GM12878 (cell line): ENCODE results near the gene PLPPR1. TPM values are rescaled to one million over a fixed set of nuclear protein-coding genes. Genes with fewer than 3 reads are reported as not detected.

Experiments
- ATAC-seq: fragments of 200-7000 bp; cut with Tn5 transposase; 3 replicates; pipeline ENCODE4 v1.9.1; 2020; ENCODE audit warnings: mild to moderate bottlenecking, moderate library complexity
- BruUV-seq: library from RNA; stranded (reverse); fragments of 400-500 nt; replicated peaks from 2 replicates; lab custom pipeline; 2021; lab: Mats Ljungman, UMichigan
- CTCF ChIA-PET: fragments of 300-600 bp; sonication (Branson Sonifier 250); formaldehyde crosslinking; extraction: SDS; loops from one replicate; lab custom pipeline; 2021; ENCODE audit warnings: inconsistent platforms; lab: Yijun Ruan, JAX
- POLR2A ChIA-PET: fragments of 350-600 bp; formaldehyde crosslinking; extraction: SDS; loops from one replicate; lab custom pipeline; 2021; ENCODE audit warnings: inconsistent platforms; lab: Charles Lee
- RAD21 ChIA-PET: fragments of 300-600 bp; sonication (Branson Sonifier 250); formaldehyde crosslinking; loops from one replicate; lab custom pipeline; 2023; ENCODE audit warnings: antibody characterized with exemption; ENCODE audit not compliant: unreplicated experiment; lab: Charles Lee
- SMC1A ChIA-PET: fragments of 300-600 bp; sonication (Branson Sonifier 250); formaldehyde crosslinking; loops from one replicate; lab custom pipeline; 2023; ENCODE audit not compliant: unreplicated experiment, uncharacterized antibody; lab: Charles Lee
- DNase-seq: peaks from one replicate; pipeline ENCODE4 v3.0.0-alpha.2; 2011; ENCODE audit warnings: low read depth, low spot score
- FAIRE-seq: peaks from 3 replicates; lab custom pipeline; 2011; peaks lifted over from hg19 to GRCh38; lab: Jason Lieb, UNC
- H2AFZ ChIP-seq: 2 replicates; pipeline ENCODE4 v1.6.0; 2011; ENCODE audit warnings: low read depth, low read length, control low read depth; ENCODE audit not compliant: control insufficient read depth
- H3K27ac ChIP-seq: 2 replicates; pipeline ENCODE4 v1.5.1; 2011; ENCODE audit warnings: control low read depth; ENCODE audit not compliant: control insufficient read depth, insufficient read depth
- H3K27me3 ChIP-seq, 2 experiments: replicated peaks in 1 of 2; 2 replicates each; pipeline versions ENCODE4 v1.6.0 to v1.6.1; 2011; ENCODE audit warnings: low read length in 1 of 2; ENCODE audit not compliant: control insufficient read depth in 2 of 2, insufficient read depth in 2 of 2
- H3K36me3 ChIP-seq, 2 experiments: 2 replicates each; pipeline ENCODE4 v1.5.1; 2011; ENCODE audit warnings: low read length in 1 of 2; ENCODE audit not compliant: control insufficient read depth in 2 of 2, insufficient read depth in 2 of 2
- H3K4me1 ChIP-seq: 2 replicates; pipeline ENCODE4 v1.6.1; 2011; ENCODE audit warnings: mild to moderate bottlenecking, low read length, moderate library complexity, mixed read lengths; ENCODE audit not compliant: control insufficient read depth, insufficient read depth
- H3K4me2 ChIP-seq: 2 replicates; pipeline ENCODE4 v1.6.0; 2011; ENCODE audit warnings: control low read depth; ENCODE audit not compliant: control insufficient read depth, insufficient read depth
- H3K4me3 ChIP-seq: fragments of 200-600 bp; sonication (generic); 2 replicates; pipeline ENCODE4 v1.5.1; 2016
- H3K79me2 ChIP-seq: 2 replicates; pipeline ENCODE4 v1.6.0; 2011; ENCODE audit warnings: low read length; ENCODE audit not compliant: control insufficient read depth, insufficient read depth
- H3K9ac ChIP-seq: 2 replicates; pipeline ENCODE4 v1.8.0; 2011; ENCODE audit warnings: low read length, control low read depth, mixed read lengths; ENCODE audit not compliant: control insufficient read depth, insufficient read depth
- H3K9me3 ChIP-seq: replicated peaks from 3 replicates; pipeline ENCODE4 v1.5.1; 2011; ENCODE audit warnings: mild to moderate bottlenecking, low read length; ENCODE audit not compliant: control insufficient read depth, insufficient read depth
- H4K20me1 ChIP-seq: 2 replicates; pipeline ENCODE4 v1.6.0; 2011; ENCODE audit not compliant: control insufficient read depth, insufficient read depth
- ASH2L ChIP-seq: fragments of 300-600, 200-600 bp; sonication (generic); IDR thresholded peaks from 2 replicates; pipeline ENCODE4 v1.6.1; 2017; ENCODE audit warnings: low read depth, mild to moderate bottlenecking, borderline replicate concordance
- BRCA1 ChIP-seq: IDR thresholded peaks from 2 replicates; pipeline ENCODE4 v1.6.1; 2011; ENCODE audit warnings: low read depth, low read length, improper control_type of control experiment
- CBX5 ChIP-seq: sonication (generic); IDR thresholded peaks from 2 replicates; pipeline ENCODE4 v1.6.1; 2016; ENCODE audit warnings: low read depth, moderate library complexity, mild to moderate bottlenecking, inconsistent platforms
- EZH2 ChIP-seq: IDR thresholded peaks from 2 replicates; pipeline ENCODE4 v1.6.1; 2012; ENCODE audit warnings: low read depth, mild to moderate bottlenecking, control low read depth, inconsistent platforms, low read length, borderline replicate concordance; ENCODE audit not compliant: control insufficient read depth
- JUNB ChIP-seq: IDR thresholded peaks from 2 replicates; pipeline ENCODE4 v1.6.1; 2016; ENCODE audit warnings: antibody characterized with exemption, mild to moderate bottlenecking
- JUND ChIP-seq: IDR thresholded peaks from 2 replicates; pipeline ENCODE4 v1.6.1; 2012; ENCODE audit warnings: low read depth, mild to moderate bottlenecking, low read length, improper control_type of control experiment, moderate library complexity
- KAT2A ChIP-seq: conservative IDR thresholded peaks from 2 replicates; pipeline ENCODE4 v1.6.1; 2011; ENCODE audit warnings: low read depth, low read length; ENCODE audit not compliant: control insufficient read depth
- LARP7 ChIP-seq: fragments of 450-650 bp; IDR thresholded peaks from 2 replicates; pipeline ENCODE4 v1.6.1; 2017; ENCODE audit warnings: mild to moderate bottlenecking
- MTA3 ChIP-seq: IDR thresholded peaks from 2 replicates; pipeline ENCODE4 v1.6.1; 2012; ENCODE audit warnings: low read length, inconsistent platforms, borderline replicate concordance
- MYC ChIP-seq: IDR thresholded peaks from 2 replicates; pipeline ENCODE4 v1.6.1; 2011; ENCODE audit warnings: mild to moderate bottlenecking, low read length, moderate library complexity, inconsistent platforms; ENCODE audit not compliant: insufficient read depth, insufficient replicate concordance, insufficient read length, severe bottlenecking
- PAX8 ChIP-seq: fragments of 450-650 bp; IDR thresholded peaks from 2 replicates; pipeline ENCODE4 v1.6.1; 2017; ENCODE audit warnings: mild to moderate bottlenecking, moderate library complexity
- RFX5 ChIP-seq: IDR thresholded peaks from 2 replicates; pipeline ENCODE4 v1.6.1; 2011; ENCODE audit warnings: low read depth, low read length, improper control_type of control experiment
- SMAD5 ChIP-seq: IDR thresholded peaks from 2 replicates; pipeline ENCODE4 v1.6.1; 2016; ENCODE audit warnings: antibody characterized with exemption, low read depth
- TBL1XR1 ChIP-seq: IDR thresholded peaks from 2 replicates; pipeline ENCODE4 v1.6.1; 2012; ENCODE audit warnings: low read depth, low read length, improper control_type of control experiment
- ZSCAN29 ChIP-seq: fragments of 450-650 bp; IDR thresholded peaks from 2 replicates; pipeline ENCODE4 v1.6.1; 2017; ENCODE audit warnings: mild to moderate bottlenecking, moderate library complexity
- WGBS: methylation state at CpG from one replicate; pipeline ENCODE4 v1.1.6; 2016; ENCODE audit warnings: low lambda C conversion rate; ENCODE audit not compliant: insufficient replicate concordance, insufficient coverage; ENCODE audit errors: missing lambda C conversion rate; 5-methylcytosine and 5-hydroxymethylcytosine counted together
- in situ Hi-C: fragments of 300-500 bp; cut with MboI; formaldehyde crosslinking; loops from 9 replicates; pipeline ENCODE4 v1.14.3; 2018; ENCODE audit warnings: mixed read lengths
- intact Hi-C: fragments of 100-400 bp; cut with micrococcal nuclease; formaldehyde crosslinking; loops from one replicate; pipeline ENCODE4 v1.14.2; 2022; ENCODE audit not compliant: unreplicated experiment
- polyA plus RNA-seq, 11 experiments: library from polyadenylated mRNA; depleted of rRNA in 4 of 11; unstranded in 6 of 11; stranded (reverse) in 5 of 11; fragments of >200 nt; fragmentation: Nextera tagmentation in 4 of 11; fragmentation: Illumina TruSeq in 1 of 11; extraction: Ambion mirVana in 4 of 11; extraction: Trizol in 1 of 11; gene quantifications; 1 replicate in 1 of 11; 2 replicates in 10 of 11; pipeline versions ENCODE4 v1.2.1 to v1.2.3, GENCODE V29; 2011 to 2016; ENCODE audit warnings: inconsistent platforms in 2 of 11, missing spikeins in 2 of 11, low read depth in 1 of 11
- total RNA-seq, 4 experiments: library from RNA; depleted of rRNA in 3 of 4; stranded (reverse); fragments of >200 nt in 3 of 4; fragmentation: Illumina TruSeq in 1 of 4; extraction: Trizol in 1 of 4; gene quantifications; 2 replicates each; pipeline versions ENCODE4 v1.2.1 to v1.2.3, GENCODE V29; 2013 to 2021
- TF ChIP-seq, protein P1 (sequence below): IDR thresholded peaks from 2 replicates; pipeline ENCODE4 v1.6.1; 2012; ENCODE audit warnings: low read length, inconsistent platforms
- TF ChIP-seq, protein P2 (sequence below): IDR thresholded peaks from 2 replicates; pipeline ENCODE4 v1.6.1; 2012; ENCODE audit warnings: low read depth, low read length, improper control_type of control experiment
- TF ChIP-seq, protein P3 (sequence below): fragments of 450-650 bp; IDR thresholded peaks from 2 replicates; pipeline ENCODE4 v1.6.1; 2014; ENCODE audit warnings: mild to moderate bottlenecking
- TF ChIP-seq, protein P4 (sequence below), 3 experiments: IDR thresholded peaks in 2 of 3; conservative IDR thresholded peaks in 1 of 3; 2 replicates each; pipeline ENCODE4 v1.5.1; 2011; ENCODE audit warnings: low read depth in 3 of 3, low read length in 3 of 3, mild to moderate bottlenecking in 3 of 3, control low read depth in 2 of 3, moderate library complexity in 2 of 3, inconsistent platforms in 1 of 3, mixed read lengths in 1 of 3; ENCODE audit not compliant: control insufficient read depth in 2 of 3, insufficient read depth in 1 of 3; ENCODE audit errors: extremely low read depth in 1 of 3

Gene PLPPR1
- total and polyA plus RNA-seq, 10 of the 15 experiments (the other 5 are each of a cell fraction or from before 2014, with no cell fraction given), result 0.69 TPM; not detected in 9

DNA sequence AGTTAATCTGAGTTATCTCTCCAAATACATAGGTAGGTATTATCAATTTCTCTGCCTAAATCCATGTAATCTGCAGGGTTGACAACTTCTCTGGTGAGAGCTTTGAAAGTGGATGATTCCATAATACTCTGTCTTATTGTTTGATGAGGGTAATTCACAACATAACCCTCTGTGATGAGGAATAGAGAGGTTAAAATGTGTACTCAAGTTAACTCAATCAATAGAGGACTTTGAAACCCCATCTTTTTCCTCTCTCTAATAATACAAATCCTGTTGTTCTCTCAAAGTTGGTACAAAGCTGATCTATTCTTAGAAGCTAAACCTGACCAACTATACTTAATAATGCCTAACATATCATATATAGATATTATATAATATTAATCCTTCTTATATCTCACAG is 100.1 kb downstream of the PLPPR1 start (continued):
- TF ChIP-seq PAX8 (no peak), JUND (no peak), ASH2L (no peak), LARP7 (no peak), TBL1XR1 (no peak)
- TF ChIP-seq, protein P1, sequence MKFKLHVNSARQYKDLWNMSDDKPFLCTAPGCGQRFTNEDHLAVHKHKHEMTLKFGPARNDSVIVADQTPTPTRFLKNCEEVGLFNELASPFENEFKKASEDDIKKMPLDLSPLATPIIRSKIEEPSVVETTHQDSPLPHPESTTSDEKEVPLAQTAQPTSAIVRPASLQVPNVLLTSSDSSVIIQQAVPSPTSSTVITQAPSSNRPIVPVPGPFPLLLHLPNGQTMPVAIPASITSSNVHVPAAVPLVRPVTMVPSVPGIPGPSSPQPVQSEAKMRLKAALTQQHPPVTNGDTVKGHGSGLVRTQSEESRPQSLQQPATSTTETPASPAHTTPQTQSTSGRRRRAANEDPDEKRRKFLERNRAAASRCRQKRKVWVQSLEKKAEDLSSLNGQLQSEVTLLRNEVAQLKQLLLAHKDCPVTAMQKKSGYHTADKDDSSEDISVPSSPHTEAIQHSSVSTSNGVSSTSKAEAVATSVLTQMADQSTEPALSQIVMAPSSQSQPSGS, result no peak

DNA sequence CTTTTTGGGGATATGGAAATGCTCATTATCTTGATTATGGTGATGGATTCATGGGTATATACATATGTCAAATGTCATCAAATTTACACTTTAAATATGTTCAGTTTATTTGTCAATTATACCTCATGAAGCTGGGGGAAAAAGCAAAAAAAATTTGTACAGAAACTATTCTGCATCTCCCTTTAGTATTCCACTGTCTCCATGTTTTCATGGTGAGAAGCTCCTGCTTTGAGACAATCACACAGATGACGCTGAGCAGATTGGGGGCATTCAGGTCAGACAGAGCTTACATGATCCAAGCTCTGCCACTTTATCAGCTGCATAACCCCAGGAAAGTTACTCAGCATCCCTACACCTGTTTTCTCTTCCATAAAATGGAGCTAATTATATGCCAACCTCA is 101.5 kb downstream of the PLPPR1 start:
- H3K4me2 ChIP-seq, result no peak overlapping the region
- intact Hi-C loops (no loop called here), in situ Hi-C loops (no loop called here)
- H3K9me3 ChIP-seq, result no peaks in the 10 kb centered on the region
- ChIA-PET RAD21 (no interaction called here), SMC1A (no interaction called here), POLR2A (no interaction called here), CTCF (interaction anchor here (0.5 to 1.3 kb wide), 3 partner anchors 8 to 34 kb away, joined by 3 to 6 read pairs (median 4); no protein-coding TSS in a partner anchor)
- H3K79me2 ChIP-seq, result no peaks in the 10 kb centered on the region
- ATAC-seq (no peak), DNase-seq (no peak), FAIRE-seq (no peak)
- BruUV-seq, result no TSS peak
- 33% methylated on average over 1 of the region's 1 CpG for WGBS
- no peaks in the 10 kb centered on the region for H4K20me1 ChIP-seq
- TF ChIP-seq, protein P2, sequence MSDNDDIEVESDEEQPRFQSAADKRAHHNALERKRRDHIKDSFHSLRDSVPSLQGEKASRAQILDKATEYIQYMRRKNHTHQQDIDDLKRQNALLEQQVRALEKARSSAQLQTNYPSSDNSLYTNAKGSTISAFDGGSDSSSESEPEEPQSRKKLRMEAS, result no peak
- TF ChIP-seq RFX5, result no peak
- TF ChIP-seq, protein P3, sequence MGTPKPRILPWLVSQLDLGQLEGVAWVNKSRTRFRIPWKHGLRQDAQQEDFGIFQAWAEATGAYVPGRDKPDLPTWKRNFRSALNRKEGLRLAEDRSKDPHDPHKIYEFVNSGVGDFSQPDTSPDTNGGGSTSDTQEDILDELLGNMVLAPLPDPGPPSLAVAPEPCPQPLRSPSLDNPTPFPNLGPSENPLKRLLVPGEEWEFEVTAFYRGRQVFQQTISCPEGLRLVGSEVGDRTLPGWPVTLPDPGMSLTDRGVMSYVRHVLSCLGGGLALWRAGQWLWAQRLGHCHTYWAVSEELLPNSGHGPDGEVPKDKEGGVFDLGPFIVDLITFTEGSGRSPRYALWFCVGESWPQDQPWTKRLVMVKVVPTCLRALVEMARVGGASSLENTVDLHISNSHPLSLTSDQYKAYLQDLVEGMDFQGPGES, result no peak
- no peak for TF ChIP-seq EZH2
- TF ChIP-seq ZSCAN29, result no peak
- no peak for TF ChIP-seq JUNB
- TF ChIP-seq CBX5, result no peak
- TF ChIP-seq, protein P4, sequence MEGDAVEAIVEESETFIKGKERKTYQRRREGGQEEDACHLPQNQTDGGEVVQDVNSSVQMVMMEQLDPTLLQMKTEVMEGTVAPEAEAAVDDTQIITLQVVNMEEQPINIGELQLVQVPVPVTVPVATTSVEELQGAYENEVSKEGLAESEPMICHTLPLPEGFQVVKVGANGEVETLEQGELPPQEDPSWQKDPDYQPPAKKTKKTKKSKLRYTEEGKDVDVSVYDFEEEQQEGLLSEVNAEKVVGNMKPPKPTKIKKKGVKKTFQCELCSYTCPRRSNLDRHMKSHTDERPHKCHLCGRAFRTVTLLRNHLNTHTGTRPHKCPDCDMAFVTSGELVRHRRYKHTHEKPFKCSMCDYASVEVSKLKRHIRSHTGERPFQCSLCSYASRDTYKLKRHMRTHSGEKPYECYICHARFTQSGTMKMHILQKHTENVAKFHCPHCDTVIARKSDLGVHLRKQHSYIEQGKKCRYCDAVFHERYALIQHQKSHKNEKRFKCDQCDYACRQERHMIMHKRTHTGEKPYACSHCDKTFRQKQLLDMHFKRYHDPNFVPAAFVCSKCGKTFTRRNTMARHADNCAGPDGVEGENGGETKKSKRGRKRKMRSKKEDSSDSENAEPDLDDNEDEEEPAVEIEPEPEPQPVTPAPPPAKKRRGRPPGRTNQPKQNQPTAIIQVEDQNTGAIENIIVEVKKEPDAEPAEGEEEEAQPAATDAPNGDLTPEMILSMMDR (IDR thresholded peaks at IDR 0.05 in 2 of 3, conservative IDR thresholded peaks at IDR 0.05 in 1 of 3; ENCODE audit: control insufficient read depth in 2 of 3, extremely low read depth in 1 of 3, insufficient read depth in 1 of 3, low read depth in 3 of 3, low read length in 3 of 3), result no peak
- TF ChIP-seq BRCA1, result no peak
- TF ChIP-seq SMAD5, result no peak
- no peak for TF ChIP-seq MYC
- TF ChIP-seq MTA3, result no peak
- no peak for TF ChIP-seq KAT2A
- H3K4me3 ChIP-seq, result no peak overlapping the region
- H3K9ac ChIP-seq, result no peak overlapping the region
- H2AFZ ChIP-seq, result no peak overlapping the region
- no peak overlapping the region for H3K27ac ChIP-seq
- no peaks in the 10 kb centered on the region for H3K27me3 ChIP-seq
- no peaks in the 10 kb centered on the region for H3K36me3 ChIP-seq
- peaks cover 4% of the 10 kb centered on the region for H3K4me1 ChIP-seq
